ENCODE results near the gene GUCY2C. TPM values are rescaled to one million over a fixed set of nuclear protein-coding genes. Genes with fewer than 3 reads are reported as not detected.

The GUCY2C gene
- total RNA-seq, 2 experiments from 2014 or later, result not detected

GRCh38 chr12:14723763-14724162 lies 27.4 kb upstream of the GUCY2C start:
- H3K27me3 ChIP-seq (ENCODE audit: control insufficient read depth in 1 of 2, insufficient read depth in 2 of 2, low read length in 2 of 2), result no peaks in the 10 kb centered on the region
- H3K4me1 Mint-ChIP-seq (ENCODE audit: low read depth), result peaks cover 5% of the 10 kb centered on the region
- ATAC-seq (ENCODE audit: poor library complexity) (peak; percentile 76), DNase-seq (peak; percentile 21 to 80 (median 46))
- no peaks in the 10 kb centered on the region for H3K36me3 ChIP-seq (ENCODE audit: insufficient read depth, low read length)
- H3K9me3 ChIP-seq (ENCODE audit: control insufficient read depth in 1 of 2, insufficient read depth in 1 of 2, low read length in 2 of 2), result peaks cover 0 to 3% of the 10 kb centered on the region in 2 experiments
- peak; percentile 81 for TF ChIP-seq CTCF (IDR thresholded peaks at IDR 0.05)
- no peak overlapping the region for H3K4me3 ChIP-seq (ENCODE audit: low read length)
- no peak overlapping the region for H3K4me3 Mint-ChIP-seq
- H3K9me3 Mint-ChIP-seq, result peaks cover 3% of the 10 kb centered on the region
- H3K4me1 ChIP-seq (ENCODE audit: insufficient read depth, low read length), result no peaks in the 10 kb centered on the region
- ChIA-PET CTCF (interaction anchor here (0.6 to 2.5 kb wide), 6 partner anchors 46 to 497 kb away, joined by 3 to 16 read pairs (median 6); partner anchors contain the start of gene RERG), POLR2A (interaction anchor here (2.5 kb wide), 1 partner anchor 47 kb away, joined by 13 read pairs; a partner anchor contains a TSS)
- H3K27ac Mint-ChIP-seq, result no peak overlapping the region
- no peaks in the 10 kb centered on the region for H3K36me3 Mint-ChIP-seq (ENCODE audit: low read depth)
- intact Hi-C loops (cut with DNase I, micrococcal nuclease), result loop anchor here (1.0 to 10.0 kb wide), 12 partner anchors 54 to 1131 kb away; partner anchors contain the start of gene RERG (in 2 of the 2)
- no peak overlapping the region for H3K27ac ChIP-seq (ENCODE audit: low read depth in 1 of 2, low read length in 2 of 2)
- H3K27me3 Mint-ChIP-seq, result peaks cover 11% of the 10 kb centered on the region

GRCh38 chr12:14716848-14717444 lies 20.5 kb upstream of the GUCY2C start:
- H3K9me3 Mint-ChIP-seq, result no peaks in the 10 kb centered on the region
- no peaks in the 10 kb centered on the region for H3K4me1 ChIP-seq (ENCODE audit: insufficient read depth, low read length)
- no peaks in the 10 kb centered on the region for H3K36me3 ChIP-seq (ENCODE audit: insufficient read depth, low read length)
- H3K27me3 ChIP-seq (ENCODE audit: control insufficient read depth in 1 of 2, insufficient read depth in 2 of 2, low read length in 2 of 2), result no peaks in the 10 kb centered on the region
- no peak overlapping the region for H3K4me3 ChIP-seq (ENCODE audit: low read length)
- ATAC-seq (ENCODE audit: poor library complexity), result peak; percentile 74
- no peak overlapping the region for H3K4me3 Mint-ChIP-seq
- intact Hi-C loops (cut with DNase I, micrococcal nuclease), result loop anchor here (1.0 to 5.0 kb wide), 4 partner anchors 87 to 480 kb away; no protein-coding TSS in a partner anchor
- DNase-seq, result peak in 13 of 14 experiments; percentile 7 to 76 (median 27)
- no peak overlapping the region for H3K27ac ChIP-seq (ENCODE audit: low read depth in 1 of 2, low read length in 2 of 2)
- no peak overlapping the region for H3K27ac Mint-ChIP-seq
- H3K27me3 Mint-ChIP-seq, result no peaks in the 10 kb centered on the region
- H3K9me3 ChIP-seq (ENCODE audit: control insufficient read depth in 1 of 2, insufficient read depth in 1 of 2, low read length in 2 of 2), result no peaks in the 10 kb centered on the region
- H3K36me3 Mint-ChIP-seq (ENCODE audit: low read depth), result no peaks in the 10 kb centered on the region
- TF ChIP-seq CTCF (IDR thresholded peaks at IDR 0.05), result peak; percentile 64
- ChIA-PET POLR2A (interaction anchor here (0.6 to 1.0 kb wide), 2 partner anchors 58 to 417 kb away, joined by 3 to 5 read pairs; no protein-coding TSS in a partner anchor), CTCF (interaction anchor here (0.5 to 1.6 kb wide), 3 partner anchors 52 to 248 kb away, joined by 3 read pairs; no protein-coding TSS in a partner anchor)
- H3K4me1 Mint-ChIP-seq (ENCODE audit: low read depth), result no peaks in the 10 kb centered on the region

- Histone ChIP-seq H3K36me3 (ENCODE audit: insufficient read depth, low read length) (no peaks in the 10 kb centered on the region), H3K27ac (ENCODE audit: low read depth in 1 of 2, low read length in 2 of 2) (no peak overlapping the region), H3K9me3 (ENCODE audit: control insufficient read depth in 1 of 2, insufficient read depth in 1 of 2, low read length in 2 of 2) (no peaks in the 10 kb centered on the region), H3K4me3 (ENCODE audit: low read length) (no peak overlapping the region), H3K27me3 (ENCODE audit: control insufficient read depth in 1 of 2, insufficient read depth in 2 of 2, low read length in 2 of 2) (no peaks in the 10 kb centered on the region), H3K4me1 (ENCODE audit: insufficient read depth, low read length) (no peaks in the 10 kb centered on the region)
- ATAC-seq (ENCODE audit: poor library complexity), result no peak
- Mint-ChIP-seq H3K4me1 (ENCODE audit: low read depth) (no peaks in the 10 kb centered on the region), H3K9me3 (no peaks in the 10 kb centered on the region), H3K27me3 (peaks cover 7% of the 10 kb centered on the region), H3K27ac (no peak overlapping the region), H3K4me3 (no peak overlapping the region), H3K36me3 (ENCODE audit: low read depth) (no peaks in the 10 kb centered on the region)
- intact Hi-C loops (cut with DNase I, micrococcal nuclease), result no loop called here
- POLR2A ChIA-PET, result no interaction called here
- no peak for TF ChIP-seq CTCF (IDR thresholded peaks at IDR 0.05)
- CTCF ChIA-PET, result no interaction called here
- DNase-seq, result no peak
Observed at GRCh38 chr12:14714437-14714836, 18.0 kb upstream of the GUCY2C start.

Measured in CD4-positive, alpha-beta T cell (primary cell).